GM19395 (cell line): ENCODE results near the gene PRUNE2.
"Not testable (repeated sequence)": the region's sequence is repeated elsewhere in the genome, so short reads cannot be mapped to it uniquely, and the experiment has no call there.

Source experiments
- ATAC-seq: cut with Tn5 transposase; IDR thresholded peaks from one replicate; pipeline ENCODE4 v1.9.1; 2021; ENCODE audit warnings: mild to moderate bottlenecking, moderate library complexity; ENCODE audit not compliant: unreplicated experiment

The PRUNE2 gene

DNA sequence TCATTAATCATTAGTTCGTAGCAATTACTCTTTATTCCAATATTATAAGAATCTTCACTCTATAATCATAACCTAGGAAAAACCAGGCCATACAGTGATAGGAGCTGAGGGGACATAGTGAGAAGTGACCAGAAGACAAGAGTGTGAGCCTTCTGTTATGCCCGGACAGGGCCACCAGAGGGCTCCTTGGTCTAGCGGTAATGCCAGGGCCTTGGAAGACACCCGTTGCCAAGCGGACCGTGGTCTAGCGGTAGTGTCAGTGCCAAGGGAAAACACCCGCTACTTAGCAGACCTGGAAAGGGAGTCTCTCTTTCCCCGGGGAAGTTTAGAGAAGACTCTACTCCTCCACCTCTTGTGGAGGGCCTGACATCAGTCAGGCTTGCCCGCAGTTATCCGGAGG, 239.9 kb downstream of the PRUNE2 start:
- ATAC-seq: not testable (repeated sequence)

DNA sequence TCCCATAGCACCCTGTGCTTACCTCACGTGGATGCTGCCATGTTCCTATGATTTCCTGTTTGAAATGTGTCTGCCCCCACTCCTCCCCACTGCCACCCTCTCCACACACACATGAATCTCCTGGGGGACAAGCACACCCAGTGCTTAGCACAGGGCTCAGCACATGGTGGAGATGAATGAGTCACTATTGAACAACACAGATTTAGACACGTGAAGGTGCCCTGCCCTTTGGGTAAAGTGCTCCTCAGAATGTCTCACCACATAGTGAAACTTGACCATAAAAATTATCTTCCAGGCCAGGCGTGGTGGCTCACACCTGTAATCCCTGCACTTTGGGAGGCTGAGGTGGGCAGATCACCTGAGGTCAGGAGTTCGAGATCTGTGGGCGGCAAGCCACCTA, 240.5 kb downstream of the PRUNE2 start:
- ATAC-seq: no peak

GRCh38 chr9:76664120-76664519, 241.8 kb downstream of the PRUNE2 start:
- no peak for ATAC-seq

DNA sequence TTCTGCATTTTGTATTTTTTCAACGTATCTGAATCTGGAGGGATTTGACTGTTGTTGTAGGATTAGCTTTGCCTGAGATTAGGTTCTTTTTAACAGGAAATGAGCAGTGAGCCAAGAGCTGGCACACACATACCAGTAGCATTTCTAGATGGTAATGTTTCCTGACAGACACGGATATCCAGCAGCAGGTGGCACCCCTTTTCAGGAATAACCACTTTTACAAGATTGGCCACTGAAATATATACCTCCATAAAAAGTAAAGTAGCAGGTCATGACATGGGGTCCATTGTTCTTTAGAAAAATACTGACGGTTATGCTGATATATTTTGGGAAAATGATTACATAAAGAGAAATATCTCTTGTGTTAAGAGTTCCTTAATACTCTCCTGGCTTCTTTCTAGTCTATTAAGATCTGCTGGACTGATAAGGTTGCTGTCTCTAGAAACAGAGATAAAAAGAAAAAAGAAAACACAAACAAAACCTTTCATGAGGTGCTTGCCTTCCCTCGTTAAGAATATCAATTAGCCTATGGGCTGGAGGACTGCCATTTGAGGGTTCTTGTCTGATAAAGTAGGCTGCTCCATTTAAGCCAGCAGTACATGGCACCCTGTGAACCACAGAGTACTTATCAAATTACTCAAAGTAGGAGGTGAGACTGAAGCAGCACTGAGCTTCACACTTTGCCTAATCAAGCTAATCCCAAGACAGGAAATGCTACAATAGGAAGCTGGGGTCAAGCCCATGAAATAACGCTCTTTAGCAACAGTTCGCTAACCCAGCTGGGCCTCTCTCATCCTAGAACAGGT, 243.2 kb downstream of the PRUNE2 start:
- no peak for ATAC-seq

- peak; percentile 90 for ATAC-seq
Observed at GRCh38 chr9:76658510-76659231, 247.2 kb downstream of the PRUNE2 start.

DNA sequence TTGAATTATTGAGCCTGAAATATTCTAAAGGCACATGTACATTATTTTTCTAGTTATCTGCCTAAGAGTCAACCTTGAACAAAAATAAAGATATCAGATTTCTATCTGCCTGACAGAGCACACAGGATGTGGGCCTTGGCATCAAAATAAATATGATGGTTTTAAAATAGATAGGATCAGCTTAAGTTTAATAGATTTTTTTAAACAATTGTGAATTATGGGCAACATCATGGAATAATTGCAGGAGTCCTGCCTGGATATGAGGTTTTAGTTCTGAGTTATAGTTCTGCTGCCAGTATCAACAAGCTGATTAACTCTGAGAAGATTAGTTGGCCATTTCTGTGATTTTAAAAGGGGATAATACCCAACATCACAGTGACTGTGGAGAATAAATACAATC, 248.6 kb downstream of the PRUNE2 start:
- ATAC-seq: no peak

GRCh38 chr9:76655971-76656370, 249.9 kb downstream of the PRUNE2 start:
- no peak for ATAC-seq

DNA sequence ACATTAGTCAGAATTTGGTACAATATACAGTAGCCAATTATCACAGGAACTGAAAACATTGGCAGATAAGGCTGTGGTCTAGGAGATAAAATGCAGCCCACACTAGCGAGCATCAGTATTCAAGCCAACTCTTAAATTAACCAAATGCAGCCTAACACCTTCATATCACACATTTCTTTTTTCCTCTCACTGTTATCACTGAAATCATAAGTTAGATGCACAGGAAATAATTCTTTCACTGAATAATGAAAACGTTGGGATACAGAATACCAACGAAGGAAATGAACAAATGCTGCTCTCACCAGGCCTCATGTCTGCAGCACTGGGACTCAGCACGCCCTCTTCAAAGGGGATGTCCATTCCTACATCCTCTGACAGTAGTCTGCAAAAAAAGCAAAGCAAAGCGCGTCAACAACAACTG, 250.8 kb downstream of the PRUNE2 start:
- ATAC-seq: no peak

DNA sequence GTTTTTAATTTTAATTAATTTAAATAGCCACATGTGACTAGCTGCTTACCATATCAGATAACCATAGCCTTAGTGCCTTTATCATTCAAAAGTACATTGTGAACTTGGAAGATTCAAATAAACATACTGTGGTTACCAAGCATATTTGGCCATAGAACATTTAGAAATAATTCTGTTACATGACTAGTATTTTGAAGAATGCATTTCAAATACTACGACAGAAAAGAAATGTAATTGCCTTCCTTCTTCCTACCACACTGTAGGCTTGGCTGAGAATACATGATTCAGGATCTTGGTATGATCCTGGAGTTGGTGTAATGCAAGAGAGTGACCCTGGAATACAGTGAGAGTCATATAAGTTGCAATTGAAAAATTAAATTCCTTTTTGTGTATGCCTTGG, 251.3 kb downstream of the PRUNE2 start:
- ATAC-seq: no peak

- ATAC-seq: no peak
Observed at GRCh38 chr9:76654051-76654461, 251.9 kb downstream of the PRUNE2 start.

- ATAC-seq: no peak
Observed at GRCh38 chr9:76652894-76653293, 253.0 kb downstream of the PRUNE2 start.

DNA sequence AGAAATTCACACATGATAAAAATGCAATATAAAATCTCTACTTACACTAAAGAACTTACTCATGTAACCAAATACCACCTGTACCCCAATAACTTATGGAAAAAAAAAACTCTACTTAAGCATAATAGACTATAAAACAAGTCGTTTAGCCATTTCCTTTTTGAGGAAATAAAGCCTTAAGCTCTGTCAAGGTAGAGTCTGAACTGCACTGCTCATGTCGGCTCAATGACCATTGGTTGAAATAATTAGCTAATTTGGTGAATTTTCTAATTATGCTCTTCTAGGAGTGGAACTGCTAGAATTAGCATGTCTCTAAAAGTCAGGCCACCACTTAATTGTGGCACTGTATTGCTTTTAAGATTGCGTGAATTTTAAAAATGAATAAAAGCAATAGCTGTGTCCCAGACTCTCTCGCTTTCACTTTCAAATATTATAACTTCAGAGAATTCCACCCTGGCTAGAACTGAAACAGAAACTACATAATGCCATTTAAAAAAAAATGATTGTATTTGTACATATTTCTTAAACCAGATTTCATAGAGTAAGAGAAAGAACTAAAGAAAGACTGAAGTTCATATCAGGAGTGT, 254.7 kb downstream of the PRUNE2 start:
- ATAC-seq: peak; percentile 77

DNA sequence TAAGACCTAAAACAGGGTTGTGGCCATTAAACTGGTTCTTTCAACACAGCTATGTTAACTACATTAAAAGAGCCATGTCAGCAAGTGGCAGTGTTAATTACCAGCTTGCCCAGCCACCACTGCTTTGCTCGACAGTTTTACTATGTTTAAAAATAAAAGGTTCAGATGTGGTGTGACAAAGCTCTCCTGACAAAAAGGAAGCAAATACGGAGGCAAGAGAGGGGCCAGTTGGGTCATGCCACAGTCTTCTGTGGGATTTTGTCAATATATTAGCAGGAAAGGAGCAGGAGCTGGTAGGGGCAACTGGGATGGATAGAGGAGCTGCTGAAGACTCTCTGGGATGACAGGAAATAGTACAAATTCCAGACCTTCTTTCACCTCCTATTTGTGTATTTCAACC, 255.2 kb downstream of the PRUNE2 start:
- no peak for ATAC-seq

DNA sequence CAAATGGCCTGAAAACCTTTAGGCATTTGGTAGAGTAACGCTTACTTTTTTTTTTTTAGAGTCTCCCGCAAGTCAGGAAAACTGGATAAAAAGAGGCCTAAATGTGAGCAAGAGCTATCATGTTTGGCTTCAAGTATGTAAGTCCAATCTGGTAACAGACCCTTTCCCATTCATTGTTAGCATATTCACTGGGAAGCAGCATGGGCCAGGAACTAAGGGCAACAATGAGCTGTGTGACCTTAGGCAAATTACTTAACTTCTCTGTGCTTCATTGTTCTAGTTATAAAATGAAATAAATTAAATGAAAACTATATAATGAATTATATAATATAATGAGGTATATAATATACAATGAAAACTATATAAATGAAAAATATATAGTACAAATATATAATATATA, 256.0 kb downstream of the PRUNE2 start:
- ATAC-seq: no peak

GRCh38 chr9:76646249-76646648, 259.7 kb downstream of the PRUNE2 start:
- no peak for ATAC-seq

DNA sequence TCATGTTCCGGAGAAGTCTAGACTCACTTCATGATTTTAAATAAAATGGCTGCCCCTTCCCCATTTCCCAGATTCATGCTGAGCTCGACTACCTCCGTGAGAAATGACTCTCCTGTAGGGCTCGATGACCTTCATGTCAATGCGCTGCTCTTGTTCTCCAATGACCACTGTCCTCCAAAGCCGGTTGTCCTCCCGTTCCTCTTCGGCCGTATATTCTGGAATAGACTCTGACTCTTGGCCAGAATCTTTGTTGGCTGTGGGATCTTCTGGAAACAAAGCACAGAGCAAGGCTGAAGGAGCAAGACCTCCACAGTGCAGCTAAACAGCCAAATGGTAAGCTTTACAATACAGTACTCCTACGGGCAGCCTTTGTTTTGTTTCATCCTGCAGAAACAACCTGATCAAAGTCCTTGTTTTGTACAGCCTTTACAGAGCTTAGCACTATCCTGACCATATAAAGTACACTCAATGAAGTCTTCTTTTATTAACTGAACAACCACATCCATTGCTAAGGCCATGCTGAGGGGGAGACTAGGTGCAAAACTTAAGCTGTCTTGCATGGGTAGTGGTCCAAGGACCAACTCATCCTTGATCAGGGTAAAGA, 261.2 kb downstream of the PRUNE2 start:
- no peak for ATAC-seq

GRCh38 chr9:76644171-76644570, 261.7 kb downstream of the PRUNE2 start:
- peak; percentile 41 for ATAC-seq

DNA sequence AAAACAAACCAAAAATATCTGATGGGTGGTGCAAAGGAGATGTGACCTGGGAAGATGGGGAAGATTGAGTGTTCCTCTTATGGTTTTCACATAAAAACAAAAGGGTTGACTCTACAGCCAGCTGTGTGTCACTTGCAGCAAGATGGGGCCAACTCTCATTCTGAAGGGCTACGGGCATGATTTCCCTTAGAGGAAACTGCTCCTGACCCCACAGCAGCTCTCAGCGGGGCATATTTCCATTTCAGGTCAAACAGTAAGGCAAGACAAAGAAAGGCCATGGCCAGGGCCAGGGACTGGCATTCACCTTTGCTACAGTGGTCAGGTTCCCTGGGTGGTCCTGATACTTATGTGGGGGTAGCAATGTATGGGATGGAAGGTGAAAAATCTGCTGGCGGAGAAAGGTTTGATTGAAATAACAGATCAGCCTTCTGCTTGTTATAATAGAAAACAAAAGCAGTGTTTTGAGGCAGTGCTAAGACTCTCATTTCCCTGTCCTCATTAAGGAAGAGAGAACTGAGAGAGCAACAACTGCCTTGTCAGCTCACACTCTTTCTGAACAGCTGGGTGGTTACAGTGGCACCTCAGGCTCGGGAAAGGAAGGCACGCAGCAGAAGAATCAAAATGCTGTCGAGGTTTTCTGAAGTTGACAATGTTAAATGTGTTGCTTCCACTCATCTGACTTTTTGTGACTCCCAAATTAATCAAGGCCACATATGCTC, 262.4 kb downstream of the PRUNE2 start:
- peak; percentile 99 for ATAC-seq

GRCh38 chr9:76642701-76643209, 263.2 kb downstream of the PRUNE2 start:
- ATAC-seq: no peak

DNA sequence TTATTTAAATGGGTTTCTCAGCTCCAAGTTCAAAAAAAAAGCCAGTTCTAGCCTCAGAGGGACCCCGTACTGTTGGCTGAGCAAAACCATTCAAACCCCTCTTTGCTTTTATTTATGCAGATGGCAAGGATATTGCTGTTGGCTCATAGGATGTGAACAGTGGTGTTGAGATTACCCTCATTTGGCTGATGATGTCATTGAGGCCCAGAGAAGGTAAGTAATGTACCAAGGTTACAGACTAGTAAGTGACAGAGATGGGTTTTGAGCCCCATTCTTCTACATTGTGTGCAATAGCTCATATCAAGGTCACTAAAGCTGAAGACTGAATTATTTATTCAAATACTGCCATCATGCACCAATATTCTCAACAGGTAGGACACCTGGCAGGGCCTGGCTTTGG, 263.8 kb downstream of the PRUNE2 start:
- no peak for ATAC-seq

- ATAC-seq: no peak
Observed at GRCh38 chr9:76638001-76638400, 267.9 kb downstream of the PRUNE2 start.
